Activated CD8-positive, alpha-beta memory T cell treated with anti-CD3 and anti-CD28 coated beads, Interleukin-2, amount 50 U/mL, for 1 hour (primary cell): ENCODE results near the gene FHL2.

Experiments
- DNase-seq: peaks from one replicate; pipeline ENCODE4 v3.0.0-alpha.2; 2020; ENCODE audit errors: extremely low read depth

The FHL2 gene

GRCh38 chr2:105317937-105318336, 80.9 kb downstream of the FHL2 start:
- no peak for DNase-seq

DNA sequence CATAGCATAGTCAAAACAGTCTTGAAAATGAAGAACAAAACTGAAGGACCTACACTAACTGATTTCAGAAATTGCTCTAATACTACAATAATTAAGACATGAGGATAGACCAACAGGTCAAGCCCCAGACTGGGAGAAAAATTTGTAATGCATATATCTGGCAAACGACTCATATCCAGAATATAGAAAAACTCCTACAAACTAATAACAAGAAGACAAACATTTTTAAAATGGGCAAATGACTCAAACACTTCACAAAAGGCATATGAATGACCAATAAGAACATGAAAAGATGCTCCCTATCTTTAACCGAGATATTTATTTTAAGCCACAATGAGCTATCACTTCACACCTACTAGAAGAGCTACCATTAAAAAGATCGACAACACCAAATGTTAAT, 83.5 kb downstream of the FHL2 start:
- no peak for DNase-seq

DNA sequence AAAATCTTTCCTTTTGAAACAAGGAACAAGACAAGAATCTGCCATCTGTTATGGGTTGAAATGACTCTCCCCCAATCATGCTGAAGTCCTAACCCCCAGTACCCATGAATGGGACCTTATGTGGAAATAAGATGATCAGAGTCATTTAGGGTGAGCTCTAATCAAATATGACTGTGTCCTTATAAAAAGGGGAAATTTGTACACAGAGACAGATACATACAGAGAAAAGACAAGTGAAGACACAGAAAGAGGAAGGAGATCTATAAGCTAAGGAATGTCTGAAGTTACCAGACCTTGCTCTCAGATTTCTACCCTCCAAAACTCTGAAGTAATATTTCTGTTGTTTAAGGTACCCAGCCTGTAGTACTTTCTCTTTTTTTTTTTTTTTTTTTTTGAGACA, 85.0 kb downstream of the FHL2 start:
- no peak for DNase-seq
